VCaP (cell line): ENCODE measurements around the gene SCG3.
"Not testable (repeated sequence)": the region's sequence is repeated elsewhere in the genome, so short reads cannot be mapped to it uniquely, and the experiment has no call there.

Experiments used
- H3K27ac ChIP-seq: fragments of 450-650 bp; 2 replicates; pipeline ENCODE4 v1.5.1; 2017
- TF ChIP-seq, protein P1 (sequence below): fragments of 450-650 bp; conservative IDR thresholded peaks from 2 replicates; pipeline ENCODE4 v1.5.1; 2017; ENCODE audit warnings: mild to moderate bottlenecking, moderate library complexity

SCG3 gene

DNA sequence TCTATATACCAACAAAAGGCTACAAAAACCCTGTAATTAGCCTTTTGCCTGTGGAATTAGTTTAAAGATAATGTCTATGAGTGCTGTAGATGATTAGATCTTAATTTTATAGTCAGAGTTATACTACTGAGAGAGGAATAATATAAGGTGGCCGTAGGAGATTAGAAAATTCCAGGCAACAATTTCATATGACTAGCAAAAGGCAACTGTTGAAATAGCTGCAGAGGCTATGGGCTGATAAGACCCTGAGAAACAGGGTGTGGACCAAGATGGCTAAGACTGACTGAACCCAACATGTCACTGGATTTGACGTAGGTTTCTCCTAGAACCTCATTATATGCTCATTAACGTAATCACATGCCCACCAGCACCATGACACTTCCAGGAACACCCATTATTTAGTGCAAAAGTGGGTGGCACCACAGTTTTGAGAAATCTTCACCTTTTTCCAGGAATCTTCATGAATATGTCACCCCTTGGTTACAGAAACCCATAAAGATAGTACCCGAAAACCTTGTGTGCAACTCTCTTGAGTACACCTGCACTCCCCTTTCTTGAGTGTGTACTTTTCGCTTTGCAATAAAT is 29.1 kb upstream of the SCG3 start:
- TF ChIP-seq, protein P1, sequence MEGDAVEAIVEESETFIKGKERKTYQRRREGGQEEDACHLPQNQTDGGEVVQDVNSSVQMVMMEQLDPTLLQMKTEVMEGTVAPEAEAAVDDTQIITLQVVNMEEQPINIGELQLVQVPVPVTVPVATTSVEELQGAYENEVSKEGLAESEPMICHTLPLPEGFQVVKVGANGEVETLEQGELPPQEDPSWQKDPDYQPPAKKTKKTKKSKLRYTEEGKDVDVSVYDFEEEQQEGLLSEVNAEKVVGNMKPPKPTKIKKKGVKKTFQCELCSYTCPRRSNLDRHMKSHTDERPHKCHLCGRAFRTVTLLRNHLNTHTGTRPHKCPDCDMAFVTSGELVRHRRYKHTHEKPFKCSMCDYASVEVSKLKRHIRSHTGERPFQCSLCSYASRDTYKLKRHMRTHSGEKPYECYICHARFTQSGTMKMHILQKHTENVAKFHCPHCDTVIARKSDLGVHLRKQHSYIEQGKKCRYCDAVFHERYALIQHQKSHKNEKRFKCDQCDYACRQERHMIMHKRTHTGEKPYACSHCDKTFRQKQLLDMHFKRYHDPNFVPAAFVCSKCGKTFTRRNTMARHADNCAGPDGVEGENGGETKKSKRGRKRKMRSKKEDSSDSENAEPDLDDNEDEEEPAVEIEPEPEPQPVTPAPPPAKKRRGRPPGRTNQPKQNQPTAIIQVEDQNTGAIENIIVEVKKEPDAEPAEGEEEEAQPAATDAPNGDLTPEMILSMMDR, result no peak
- H3K27ac ChIP-seq, result no peak overlapping the region

DNA sequence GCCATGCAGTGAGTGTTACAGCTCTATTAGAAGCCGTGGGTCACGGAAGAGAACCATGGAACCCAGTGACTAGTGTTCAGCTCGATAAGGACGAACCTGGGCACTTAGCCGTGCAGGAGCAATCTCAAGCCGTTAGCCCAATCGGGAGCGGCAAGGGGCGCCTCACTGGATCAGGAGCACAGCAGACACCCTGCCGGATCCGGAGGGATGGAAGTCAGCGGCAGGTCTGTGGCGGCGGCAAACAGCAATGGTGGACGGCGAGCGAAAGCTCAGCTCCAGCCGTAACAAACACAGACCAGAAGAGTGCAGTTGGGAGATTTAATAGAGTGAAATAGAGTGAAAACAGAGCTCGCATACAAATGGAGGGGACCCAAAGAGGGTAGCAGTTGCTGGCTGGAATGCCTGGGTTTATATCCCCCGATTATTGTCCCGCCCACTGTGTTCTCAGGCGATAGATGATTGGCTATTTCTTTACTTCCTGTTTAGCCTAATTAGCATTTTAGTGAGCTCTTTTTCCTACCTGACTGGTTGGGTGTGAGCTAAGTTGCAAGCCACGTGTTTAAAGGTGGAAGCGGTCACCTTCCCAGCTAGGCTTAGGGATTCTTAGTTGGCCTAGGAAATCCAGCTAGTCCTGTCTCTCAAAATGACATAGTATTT is 25.8 kb upstream of the SCG3 start:
- H3K27ac ChIP-seq, result not testable (repeated sequence)

GRCh38 chr15:51658664-51659063 is 22.6 kb upstream of the SCG3 start:
- TF ChIP-seq, protein P1, result no peak
- H3K27ac ChIP-seq, result no peak overlapping the region

DNA sequence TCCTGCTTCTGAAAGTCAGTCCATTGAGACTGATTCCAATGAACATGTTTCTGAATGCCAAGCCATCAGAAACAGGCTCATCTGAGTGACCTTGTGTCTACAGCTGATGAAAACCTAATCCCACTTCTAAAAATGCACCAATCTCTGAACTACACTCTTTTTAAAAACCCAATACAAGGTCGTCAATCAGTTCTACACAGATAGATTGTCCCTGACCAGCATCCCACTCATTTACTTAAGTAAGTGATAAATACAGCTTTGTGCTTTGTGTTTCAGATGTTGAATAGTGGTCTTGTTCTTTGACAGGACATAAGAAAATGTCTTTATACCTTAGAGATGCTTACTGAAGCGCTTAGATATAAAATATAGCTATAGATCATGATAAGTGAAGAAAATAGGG is 20.2 kb upstream of the SCG3 start:
- TF ChIP-seq, protein P1, result no peak
- no peak overlapping the region for H3K27ac ChIP-seq

- TF ChIP-seq, protein P1, result no peak
Observed at GRCh38 chr15:51667478-51667877, 13.8 kb upstream of the SCG3 start.

DNA sequence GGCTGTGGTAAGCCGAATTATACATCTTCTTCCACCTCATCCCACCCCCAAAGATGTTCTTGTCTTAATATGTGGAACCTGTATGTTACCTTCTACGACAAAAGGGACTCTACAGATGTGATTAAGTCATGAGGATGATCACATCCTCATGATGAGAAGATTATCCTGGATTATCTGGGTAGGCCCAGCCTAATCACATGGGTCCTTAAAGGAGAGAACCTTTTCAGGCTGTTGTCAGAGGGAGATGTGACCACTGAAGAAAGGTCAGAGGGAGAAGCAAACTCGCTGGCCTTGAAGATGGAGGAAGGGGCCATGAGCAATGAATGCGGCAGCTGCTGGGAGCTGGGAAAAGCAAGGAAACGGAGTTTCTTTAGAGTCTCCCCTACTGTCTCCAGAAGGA is 12.9 kb upstream of the SCG3 start:
- no peak overlapping the region for H3K27ac ChIP-seq
- TF ChIP-seq, protein P1, result no peak

More at GRCh38 chr15:51667478-51667877, 13.8 kb upstream of the SCG3 start:
- no peak overlapping the region for H3K27ac ChIP-seq

GRCh38 chr15:51669381-51669780 is 11.9 kb upstream of the SCG3 start:
- TF ChIP-seq, protein P1, result no peak
- no peak overlapping the region for H3K27ac ChIP-seq

DNA sequence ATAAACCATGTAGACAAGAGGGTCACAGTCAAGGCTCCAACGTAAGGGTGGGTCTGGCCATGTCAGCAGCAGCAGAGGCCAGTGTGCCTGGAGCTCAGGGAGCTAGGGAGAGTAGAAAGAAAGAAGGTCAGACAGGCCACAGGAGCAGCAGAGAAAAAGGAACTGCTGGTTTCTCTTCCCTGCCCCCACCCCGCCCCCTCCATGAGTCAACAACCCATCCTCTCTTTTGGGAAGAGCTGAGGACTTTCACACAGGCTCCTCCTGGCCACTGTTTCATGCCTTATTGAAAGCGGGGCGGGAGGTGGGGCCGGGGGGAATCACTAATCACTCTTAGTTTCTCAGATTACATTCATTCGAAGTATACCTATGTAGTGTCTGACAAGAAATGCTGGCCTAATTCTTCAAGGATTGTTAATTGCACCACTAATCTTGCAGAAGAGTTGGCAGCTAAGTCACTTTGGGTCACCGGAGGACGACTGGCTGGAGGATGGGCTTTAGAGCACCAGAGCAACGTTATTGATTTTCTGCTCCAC is 9.1 kb upstream of the SCG3 start:
- TF ChIP-seq, protein P1, result no peak

More for the DNA sequence above, 9.1 kb upstream of the SCG3 start:
- H3K27ac ChIP-seq, result no peak overlapping the region
